Neutrophil (primary cell): ENCODE results near the gene TRPC6.

Experiments used
- H3K27ac ChIP-seq: fragments of 200-600 bp; sonication (generic); 2 replicates; pipeline ENCODE4 v1.5.1; 2016; ENCODE audit warnings: mild to moderate bottlenecking, moderate library complexity
- H3K27me3 ChIP-seq: fragments of 200-600 bp; sonication (generic); 2 replicates; pipeline ENCODE4 v1.6.0; 2016; ENCODE audit warnings: mild to moderate bottlenecking
- H3K36me3 ChIP-seq: fragments of 200-600 bp; sonication (generic); 2 replicates; pipeline ENCODE4 v1.5.1; 2017
- H3K4me1 ChIP-seq, 2 experiments: fragments of 200-600 bp in 1 of 2; sonication (generic) in 1 of 2; 1 replicate in 1 of 2; 2 replicates in 1 of 2; pipeline versions ENCODE4 v1.5.1 to v1.6.1; 2013 to 2016; ENCODE audit warnings: low read depth in 1 of 2, low read length in 1 of 2, mild to moderate bottlenecking in 1 of 2, moderate library complexity in 1 of 2; ENCODE audit not compliant: control insufficient read depth in 1 of 2, insufficient read depth in 1 of 2
- H3K4me3 ChIP-seq, 2 experiments: fragments of 200-600 bp in 1 of 2; sonication (generic) in 1 of 2; 1 replicate in 1 of 2; 2 replicates in 1 of 2; pipeline ENCODE4 v1.5.1; 2013 to 2016; ENCODE audit warnings: low read depth in 1 of 2, low read length in 1 of 2, mild to moderate bottlenecking in 1 of 2, moderate library complexity in 1 of 2
- H3K9me3 ChIP-seq: fragments of 200-600 bp; sonication (generic); 2 replicates; pipeline ENCODE4 v1.5.1; 2016
- CTCF ChIP-seq: fragments of 200-600 bp; sonication (generic); IDR thresholded peaks from 2 replicates; pipeline ENCODE4 v1.5.1; 2016; ENCODE audit warnings: antibody characterized with exemption

The TRPC6 gene

GRCh38 chr11:101555366-101555765, 28.4 kb downstream of the TRPC6 start:
- H3K9me3 ChIP-seq, result no peaks in the 10 kb centered on the region
- TF ChIP-seq CTCF, result no peak
- H3K4me1 ChIP-seq, result no peaks in the 10 kb centered on the region
- no peaks in the 10 kb centered on the region for H3K36me3 ChIP-seq
- H3K27ac ChIP-seq, result no peak overlapping the region
- no peaks in the 10 kb centered on the region for H3K27me3 ChIP-seq
- no peak overlapping the region for H3K4me3 ChIP-seq

- H3K4me1 ChIP-seq, result no peaks in the 10 kb centered on the region
- no peaks in the 10 kb centered on the region for H3K36me3 ChIP-seq
- no peak for TF ChIP-seq CTCF
- no peak overlapping the region for H3K27ac ChIP-seq
- no peak overlapping the region for H3K4me3 ChIP-seq
- no peaks in the 10 kb centered on the region for H3K9me3 ChIP-seq
- no peaks in the 10 kb centered on the region for H3K27me3 ChIP-seq
Measured at GRCh38 chr11:101553891-101554292, 29.9 kb downstream of the TRPC6 start.

GRCh38 chr11:101552888-101553287, 30.9 kb downstream of the TRPC6 start:
- H3K9me3 ChIP-seq, result no peaks in the 10 kb centered on the region
- no peak overlapping the region for H3K27ac ChIP-seq
- H3K4me3 ChIP-seq, result no peak overlapping the region
- H3K27me3 ChIP-seq, result no peaks in the 10 kb centered on the region
- H3K36me3 ChIP-seq, result no peaks in the 10 kb centered on the region
- H3K4me1 ChIP-seq, result no peaks in the 10 kb centered on the region
- no peak for TF ChIP-seq CTCF

- Histone ChIP-seq H3K27me3 (no peaks in the 10 kb centered on the region), H3K36me3 (no peaks in the 10 kb centered on the region), H3K4me3 (no peak overlapping the region), H3K27ac (no peak overlapping the region), H3K4me1 (no peaks in the 10 kb centered on the region), H3K9me3 (no peaks in the 10 kb centered on the region)
- no peak for TF ChIP-seq CTCF
Measured at GRCh38 chr11:101528541-101528940, 55.3 kb downstream of the TRPC6 start.

- Histone ChIP-seq H3K4me3 (no peak overlapping the region), H3K9me3 (no peaks in the 10 kb centered on the region), H3K4me1 (no peaks in the 10 kb centered on the region), H3K27me3 (no peaks in the 10 kb centered on the region), H3K36me3 (no peaks in the 10 kb centered on the region), H3K27ac (no peak overlapping the region)
- no peak for TF ChIP-seq CTCF
Measured at GRCh38 chr11:101523634-101524260, 60.1 kb downstream of the TRPC6 start.

GRCh38 chr11:101523193-101523592, 60.6 kb downstream of the TRPC6 start:
- no peak for TF ChIP-seq CTCF
- Histone ChIP-seq H3K4me1 (no peaks in the 10 kb centered on the region), H3K27me3 (no peaks in the 10 kb centered on the region), H3K4me3 (no peak overlapping the region), H3K27ac (no peak overlapping the region), H3K9me3 (no peaks in the 10 kb centered on the region), H3K36me3 (no peaks in the 10 kb centered on the region)
